K562 (cell line): Measurements from ENCODE around the gene PTPRM. TPM values are rescaled to one million over a fixed set of nuclear protein-coding genes. Genes with fewer than 3 reads are reported as not detected.

Experiments
- ATAC-seq: fragments of 200-7000 bp; cut with Tn5 transposase; 3 replicates; pipeline ENCODE4 v1.9.1; 2020; ENCODE audit warnings: moderate library complexity
- BruUV-seq: library from RNA; stranded (reverse); fragments of 400-500 nt; replicated peaks from 2 replicates; lab custom pipeline; 2021; lab: Mats Ljungman, UMichigan
- CTCF ChIA-PET: fragments of 300-600 bp; formaldehyde crosslinking; extraction: SDS; loops from one replicate; lab custom pipeline; 2021; ENCODE audit warnings: low intra/inter-chr PET ratio; lab: Yijun Ruan, JAX
- POLR2A ChIA-PET: fragments of 300-600, 350-650 bp; sonication (Branson Sonifier 250); formaldehyde crosslinking; extraction: SDS; loops from one replicate; lab custom pipeline; 2021; ENCODE audit warnings: antibody characterized with exemption, inconsistent platforms; lab: Yijun Ruan, JAX
- DNase-seq, 4 experiments: peaks; one replicate each; pipeline versions ENCODE4 v3.0.0 to v3.0.0-alpha.2; 2011 to 2018; ENCODE audit warnings: low spot score in 3 of 4, mixed read lengths in 3 of 4; ENCODE audit errors: extremely low read depth in 1 of 4
- FAIRE-seq: peaks from 2 replicates; lab custom pipeline; 2011; peaks lifted over from hg19 to GRCh38; lab: Jason Lieb, UNC
- H2AFZ ChIP-seq: 2 replicates; pipeline ENCODE4 v1.6.0; 2011; ENCODE audit warnings: low read depth, low read length, control low read depth, inconsistent platforms
- H3K27ac ChIP-seq: fragments of 200-600 bp; 3 replicates; pipeline ENCODE4 v1.8.0; 2011; ENCODE audit warnings: low read depth, mild to moderate bottlenecking, control low read depth, inconsistent platforms, low read length, moderate library complexity, mixed read lengths; ENCODE audit errors: extremely low read depth
- H3K27me3 ChIP-seq, 2 experiments: fragments of 300-600 bp in 1 of 2; 2 replicates in 1 of 2; 3 replicates in 1 of 2; pipeline versions ENCODE4 v1.6.0 to v1.8.0; 2011; ENCODE audit warnings: inconsistent platforms in 2 of 2, low read length in 2 of 2, mild to moderate bottlenecking in 1 of 2, mixed read lengths in 1 of 2, moderate library complexity in 1 of 2; ENCODE audit not compliant: control insufficient read depth in 2 of 2, insufficient read depth in 2 of 2
- H3K36me3 ChIP-seq: fragments of 300-600 bp; 3 replicates; pipeline ENCODE4 v1.8.0; 2011; ENCODE audit warnings: mild to moderate bottlenecking, low read length, inconsistent platforms; ENCODE audit not compliant: control insufficient read depth, insufficient read depth
- H3K4me1 ChIP-seq, 2 experiments: fragments of 200-600 bp in 1 of 2; replicated peaks in 1 of 2; 2 replicates in 1 of 2; 3 replicates in 1 of 2; pipeline versions ENCODE4 v1.5.1 to v1.8.0; 2011; ENCODE audit warnings: inconsistent platforms in 2 of 2, low read length in 2 of 2, mild to moderate bottlenecking in 1 of 2, mixed read lengths in 1 of 2, moderate library complexity in 1 of 2; ENCODE audit not compliant: control insufficient read depth in 2 of 2, insufficient read depth in 2 of 2
- H3K4me2 ChIP-seq: 2 replicates; pipeline ENCODE4 v1.6.1; 2011; ENCODE audit warnings: low read length, control low read depth, inconsistent platforms, mixed read lengths; ENCODE audit not compliant: insufficient read depth
- H3K4me3 ChIP-seq: fragments of 200-600 bp; sonication (generic), shearing (Covaris generic); 2 replicates; pipeline ENCODE4 v1.5.1; 2016; ENCODE audit warnings: control low read depth, inconsistent platforms
- H3K79me2 ChIP-seq: fragments of 200-600 bp; 3 replicates; pipeline ENCODE4 v1.8.0; 2011; ENCODE audit warnings: low read length, inconsistent platforms; ENCODE audit not compliant: control insufficient read depth, insufficient read depth
- H3K9ac ChIP-seq, 2 experiments: 2 replicates each; pipeline versions ENCODE4 v1.6.0 to v1.6.1; 2011; ENCODE audit warnings: low read depth in 2 of 2, low read length in 2 of 2, control low read depth in 1 of 2, inconsistent platforms in 1 of 2, mild to moderate bottlenecking in 1 of 2, mixed read lengths in 1 of 2; ENCODE audit not compliant: insufficient read depth in 1 of 2
- H3K9me1 ChIP-seq: one replicate; pipeline ENCODE4 v1.6.0; 2011; ENCODE audit warnings: inconsistent platforms, mild to moderate bottlenecking, low read length, moderate library complexity; ENCODE audit not compliant: control insufficient read depth, insufficient read depth
- H3K9me3 ChIP-seq: replicated peaks from 2 replicates; pipeline ENCODE4 v1.5.1; 2011; ENCODE audit warnings: low read depth, low read length, inconsistent platforms; ENCODE audit not compliant: control insufficient read depth, insufficient read depth
- H4K20me1 ChIP-seq: replicated peaks from 2 replicates; pipeline ENCODE4 v1.6.1; 2011; ENCODE audit warnings: low read length, inconsistent platforms, mixed read lengths; ENCODE audit not compliant: control insufficient read depth, insufficient read depth
- IFI16 ChIP-seq: fragments of 250-450 bp; sonication (Bioruptor Pico); IDR thresholded peaks from 2 replicates; pipeline ENCODE4 v2.1.2; 2022; ENCODE audit warnings: mild to moderate bottlenecking, inconsistent platforms
- IRF2 ChIP-seq: sonication (generic); formaldehyde crosslinking; IDR thresholded peaks from 2 replicates; pipeline ENCODE4 v1.8.1; 2022; ENCODE audit warnings: mild to moderate bottlenecking, missing genetic modification reagents
- KDM1A ChIP-seq, 2 experiments: fragments of 450-650 bp; IDR thresholded peaks; 2 replicates each; pipeline ENCODE4 v1.6.1; 2016; ENCODE audit warnings: mild to moderate bottlenecking in 2 of 2
- MEF2A ChIP-seq: IDR thresholded peaks from 2 replicates; pipeline ENCODE4 v1.6.1; 2011; ENCODE audit warnings: low read depth, mild to moderate bottlenecking, low read length, moderate library complexity; ENCODE audit not compliant: control insufficient read depth
- RBM14 ChIP-seq: fragments of 200-400 bp; formaldehyde crosslinking; IDR thresholded peaks from 2 replicates; pipeline ENCODE4 v1.6.1; 2018; ENCODE audit warnings: low read depth, mild to moderate bottlenecking, low read length, moderate library complexity, borderline replicate concordance; ENCODE audit not compliant: insufficient read depth
- RFX1 ChIP-seq: fragments of 450-650 bp; IDR thresholded peaks from 2 replicates; pipeline ENCODE4 v1.6.1; 2016; ENCODE audit warnings: mild to moderate bottlenecking, moderate library complexity
- TARDBP ChIP-seq: fragments of 450-650 bp; IDR thresholded peaks from 2 replicates; pipeline ENCODE4 v1.6.1; 2016
- WGBS: fragments of 100-300 bp; shearing (Covaris generic); methylation state at CpG from one replicate; pipeline ENCODE4 v1.1.6; 2016; ENCODE audit warnings: low coverage, mixed read lengths; ENCODE audit not compliant: insufficient coverage; ENCODE audit errors: missing lambda C conversion rate; 5-methylcytosine and 5-hydroxymethylcytosine counted together
- in situ Hi-C: fragments of 300-500 bp; cut with MboI; formaldehyde crosslinking; loops from 4 replicates; pipeline ENCODE4 v1.15.0; 2018; ENCODE audit warnings: inconsistent platforms, mixed read lengths
- intact Hi-C: fragments of 100-400 bp; cut with micrococcal nuclease; formaldehyde crosslinking; loops from 2 replicates; pipeline ENCODE4 v1.14.2; 2022
- polyA plus RNA-seq, 8 experiments: library from polyadenylated mRNA; depleted of rRNA in 4 of 8; stranded (reverse) in 5 of 8; unstranded in 3 of 8; fragments of >200 nt; fragmentation: Nextera tagmentation in 2 of 8; fragmentation: Illumina TruSeq in 1 of 8; extraction: Ambion mirVana in 2 of 8; extraction: Trizol in 1 of 8; gene quantifications; 2 replicates each; pipeline versions ENCODE4 v1.2.1 to v1.2.3, GENCODE V29; 2011 to 2014; ENCODE audit warnings: inconsistent platforms in 1 of 8, missing spikeins in 1 of 8
- total RNA-seq, 7 experiments: library from RNA; depleted of rRNA in 6 of 7; stranded (reverse); fragments of >200 nt in 6 of 7; fragmentation: Illumina TruSeq in 2 of 7; extraction: Trizol in 2 of 7; gene quantifications; 2 replicates each; pipeline versions ENCODE4 v1.2.1 to v1.2.3, GENCODE V29; 2011 to 2021; ENCODE audit warnings: low replicate concordance in 1 of 7
- TF ChIP-seq, protein P1 (sequence below): fragments of 250-450 bp; sonication (Bioruptor Pico); IDR thresholded peaks from 2 replicates; pipeline ENCODE4 v1.9.0; 2021; ENCODE audit warnings: mild to moderate bottlenecking, inconsistent platforms
- TF ChIP-seq, protein P2 (sequence below): fragments of 250-450 bp; sonication (Bioruptor Pico); IDR thresholded peaks from 2 replicates; pipeline ENCODE4 v1.6.1; 2021; ENCODE audit warnings: mild to moderate bottlenecking
- TF ChIP-seq, protein P3 (sequence below): fragments of 450-650 bp; formaldehyde crosslinking; IDR thresholded peaks from 2 replicates; pipeline ENCODE4 v1.4.0; 2022; ENCODE audit warnings: missing genetic modification characterization

Gene PTPRM
- total and polyA plus RNA-seq, 9 of the 15 experiments (the other 6 are each of a cell fraction or from before 2014, with no cell fraction given), result 0.03 to 0.16 (median 0.08) TPM; not detected in 3

DNA sequence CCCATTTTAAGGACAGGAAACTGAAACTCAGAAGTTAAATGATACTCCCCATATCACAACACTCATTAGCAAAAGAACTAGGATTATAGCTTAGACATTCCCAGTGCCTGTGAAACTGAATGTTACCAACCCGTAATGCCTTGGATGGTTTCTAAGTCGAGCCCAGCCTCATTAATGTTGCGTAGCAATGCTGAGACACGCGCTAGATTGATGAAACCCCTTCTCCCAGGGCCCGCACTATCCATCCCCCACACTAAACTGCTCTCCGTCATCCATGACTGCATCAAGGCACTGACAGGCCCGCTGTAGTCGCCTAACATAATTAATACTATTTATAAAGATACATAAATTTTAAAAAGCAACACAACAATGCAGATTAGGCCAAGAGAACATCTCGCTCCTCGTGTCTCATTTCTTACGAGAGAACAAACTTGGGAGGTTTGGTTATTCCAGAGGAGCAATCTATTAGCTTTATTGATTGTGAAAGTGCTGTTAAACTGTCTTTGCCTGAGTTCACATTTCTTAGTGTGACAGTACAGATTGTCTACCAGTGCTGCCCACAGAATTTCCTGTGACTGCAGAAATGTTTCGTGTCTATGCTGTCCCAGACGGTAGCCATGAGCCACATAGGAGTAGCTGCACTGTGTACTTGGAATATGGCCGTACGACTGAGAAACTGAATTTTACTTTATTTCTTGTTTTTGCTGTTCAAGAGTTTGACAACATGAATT is 729.9 kb downstream of the PTPRM start:
- Histone ChIP-seq H3K4me3 (no peak overlapping the region), H3K27ac (no peak overlapping the region), H3K9me1 (no peaks in the 10 kb centered on the region), H4K20me1 (no peaks in the 10 kb centered on the region), H3K9ac (no peak overlapping the region), H3K9me3 (no peaks in the 10 kb centered on the region), H3K4me1 (no peaks in the 10 kb centered on the region), H3K27me3 (peaks cover 2 to 21% of the 10 kb centered on the region in 2 experiments; a peak in 2 of 5 replicates), H3K79me2 (no peaks in the 10 kb centered on the region), H3K36me3 (no peaks in the 10 kb centered on the region), H3K4me2 (no peak overlapping the region), H2AFZ (no peak overlapping the region)
- in situ Hi-C loops, result no loop called here
- intact Hi-C loops, result no loop called here
- no TSS peak for BruUV-seq
- under 1% methylated on average over 16 of the region's 16 CpGs for WGBS
- no peak for FAIRE-seq
- ChIA-PET CTCF (no interaction called here), POLR2A (no interaction called here)
- no peak for ATAC-seq
- DNase-seq, result no peak
- TF ChIP-seq, protein P1, sequence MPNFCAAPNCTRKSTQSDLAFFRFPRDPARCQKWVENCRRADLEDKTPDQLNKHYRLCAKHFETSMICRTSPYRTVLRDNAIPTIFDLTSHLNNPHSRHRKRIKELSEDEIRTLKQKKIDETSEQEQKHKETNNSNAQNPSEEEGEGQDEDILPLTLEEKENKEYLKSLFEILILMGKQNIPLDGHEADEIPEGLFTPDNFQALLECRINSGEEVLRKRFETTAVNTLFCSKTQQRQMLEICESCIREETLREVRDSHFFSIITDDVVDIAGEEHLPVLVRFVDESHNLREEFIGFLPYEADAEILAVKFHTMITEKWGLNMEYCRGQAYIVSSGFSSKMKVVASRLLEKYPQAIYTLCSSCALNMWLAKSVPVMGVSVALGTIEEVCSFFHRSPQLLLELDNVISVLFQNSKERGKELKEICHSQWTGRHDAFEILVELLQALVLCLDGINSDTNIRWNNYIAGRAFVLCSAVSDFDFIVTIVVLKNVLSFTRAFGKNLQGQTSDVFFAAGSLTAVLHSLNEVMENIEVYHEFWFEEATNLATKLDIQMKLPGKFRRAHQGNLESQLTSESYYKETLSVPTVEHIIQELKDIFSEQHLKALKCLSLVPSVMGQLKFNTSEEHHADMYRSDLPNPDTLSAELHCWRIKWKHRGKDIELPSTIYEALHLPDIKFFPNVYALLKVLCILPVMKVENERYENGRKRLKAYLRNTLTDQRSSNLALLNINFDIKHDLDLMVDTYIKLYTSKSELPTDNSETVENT (CRISPR knock-in tag), result no peak
- TF ChIP-seq IRF2 (CRISPR knock-in tag), result no peak
- TF ChIP-seq, protein P2, sequence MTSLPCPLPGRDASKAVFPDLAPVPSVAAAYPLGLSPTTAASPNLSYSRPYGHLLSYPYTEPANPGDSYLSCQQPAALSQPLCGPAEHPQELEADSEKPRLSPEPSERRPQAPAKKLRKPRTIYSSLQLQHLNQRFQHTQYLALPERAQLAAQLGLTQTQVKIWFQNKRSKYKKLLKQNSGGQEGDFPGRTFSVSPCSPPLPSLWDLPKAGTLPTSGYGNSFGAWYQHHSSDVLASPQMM (CRISPR knock-in tag), result no peak
- no peak for TF ChIP-seq KDM1A (IDR thresholded peaks at IDR 0.05)
- TF ChIP-seq RFX1, result no peak
- no peak for TF ChIP-seq IFI16 (CRISPR knock-in tag)
- no peak for TF ChIP-seq TARDBP
- TF ChIP-seq RBM14, result no peak
- no peak for TF ChIP-seq MEF2A
- TF ChIP-seq, protein P3, sequence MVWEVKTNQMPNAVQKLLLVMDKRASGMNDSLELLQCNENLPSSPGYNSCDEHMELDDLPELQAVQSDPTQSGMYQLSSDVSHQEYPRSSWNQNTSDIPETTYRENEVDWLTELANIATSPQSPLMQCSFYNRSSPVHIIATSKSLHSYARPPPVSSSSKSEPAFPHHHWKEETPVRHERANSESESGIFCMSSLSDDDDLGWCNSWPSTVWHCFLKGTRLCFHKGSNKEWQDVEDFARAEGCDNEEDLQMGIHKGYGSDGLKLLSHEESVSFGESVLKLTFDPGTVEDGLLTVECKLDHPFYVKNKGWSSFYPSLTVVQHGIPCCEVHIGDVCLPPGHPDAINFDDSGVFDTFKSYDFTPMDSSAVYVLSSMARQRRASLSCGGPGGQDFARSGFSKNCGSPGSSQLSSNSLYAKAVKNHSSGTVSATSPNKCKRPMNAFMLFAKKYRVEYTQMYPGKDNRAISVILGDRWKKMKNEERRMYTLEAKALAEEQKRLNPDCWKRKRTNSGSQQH (CRISPR knock-in tag), result no peak
